CD4-positive, CD25-positive, alpha-beta regulatory T cell (primary cell): Measurements from ENCODE around the gene CRACR2B. TPM values are rescaled to one million over a fixed set of nuclear protein-coding genes. Genes with fewer than 3 reads are reported as not detected.

Experiments used
- ATAC-seq, 2 donors: fragments of 150-1000 bp; cut with Tn5 transposase; one replicate each; pipeline ENCODE4 v1.10.0; 2021; ENCODE audit warnings: low read depth in 2 of 2, moderate number of reproducible peaks in 2 of 2, moderate library complexity in 1 of 2
- DNase-seq, 3 donors: peaks; one replicate each; pipeline versions ENCODE4 v3.0.0 to v3.0.0-alpha.2; 2012 to 2022; ENCODE audit warnings: mixed read lengths in 1 of 3
- H3K27ac ChIP-seq: one replicate; pipeline ENCODE4 v1.7.0; 2013; ENCODE audit warnings: mild to moderate bottlenecking, low read length; ENCODE audit not compliant: insufficient read depth, poor library complexity, severe bottlenecking
- H3K27me3 ChIP-seq: one replicate; pipeline ENCODE4 v1.7.0; 2013; ENCODE audit warnings: low read length; ENCODE audit not compliant: control insufficient read depth, insufficient read depth
- H3K36me3 ChIP-seq: one replicate; pipeline ENCODE4 v1.7.0; 2013; ENCODE audit warnings: mild to moderate bottlenecking, low read length, moderate library complexity; ENCODE audit not compliant: control insufficient read depth, insufficient read depth
- H3K4me1 ChIP-seq: 2 replicates; pipeline ENCODE4 v1.7.0; 2013; ENCODE audit warnings: mild to moderate bottlenecking, low read length; ENCODE audit not compliant: insufficient read depth, control insufficient read depth, poor library complexity, severe bottlenecking
- H3K4me3 ChIP-seq: one replicate; pipeline ENCODE4 v1.7.0; 2013; ENCODE audit warnings: low read depth, mild to moderate bottlenecking, low read length, moderate library complexity
- H3K9me3 ChIP-seq, 2 experiments: 1 replicate in 1 of 2; 2 replicates in 1 of 2; pipeline ENCODE4 v1.7.0; 2013; ENCODE audit warnings: low read length in 2 of 2, mild to moderate bottlenecking in 1 of 2, moderate library complexity in 1 of 2; ENCODE audit not compliant: control insufficient read depth in 2 of 2
- H3K27ac Mint-ChIP-seq, 3 donors: one replicate each; pipeline ENCODE4 v1.8.0; 2020 to 2022; ENCODE audit warnings: mild to moderate bottlenecking in 3 of 3, mixed read lengths in 3 of 3, moderate library complexity in 2 of 3
- H3K27me3 Mint-ChIP-seq: one replicate; pipeline ENCODE4 v1.8.0; 2022; ENCODE audit warnings: mild to moderate bottlenecking, mixed read lengths
- H3K36me3 Mint-ChIP-seq: one replicate; pipeline ENCODE4 v1.8.0; 2020; ENCODE audit warnings: mixed read lengths
- H3K4me1 Mint-ChIP-seq, 4 donors: one replicate each; pipeline ENCODE4 v1.8.0; 2020 to 2022; ENCODE audit warnings: mixed read lengths in 4 of 4, mild to moderate bottlenecking in 1 of 4
- H3K4me3 Mint-ChIP-seq, 4 donors: one replicate each; pipeline ENCODE4 v1.8.0; 2020 to 2022; ENCODE audit warnings: mild to moderate bottlenecking in 4 of 4, mixed read lengths in 4 of 4, moderate library complexity in 3 of 4
- H3K9me3 Mint-ChIP-seq, 7 donors: one replicate each; pipeline ENCODE4 v1.8.0; 2020 to 2022; ENCODE audit warnings: mixed read lengths in 7 of 7, mild to moderate bottlenecking in 3 of 7, moderate library complexity in 2 of 7
- polyA plus RNA-seq, 4 donors: library from polyadenylated mRNA; unstranded; fragments of 300-500 nt; fragmentation: Illumina TruSeq; gene quantifications; one replicate each; pipeline ENCODE4 v1.2.3, GENCODE V29; 2021
- total RNA-seq: library from RNA; stranded (reverse); gene quantifications from one replicate; pipeline ENCODE4 v1.2.3, GENCODE V29; 2022

Gene CRACR2B
- total and polyA plus RNA-seq, 5 donors from 2014 or later, result 0.11 to 1.2 (median 0.21) TPM; not detected in 1

- no peaks in the 10 kb centered on the region for H3K27me3 ChIP-seq
- H3K27ac ChIP-seq, result peak overlapping the region; percentile 95
- Mint-ChIP-seq H3K27ac (peak overlapping the region; percentile 93 to 99 (median 97)), H3K9me3 (no peaks in the 10 kb centered on the region), H3K27me3 (peaks cover 4% of the 10 kb centered on the region), H3K36me3 (peaks cover 5% of the 10 kb centered on the region), H3K4me1 (peaks cover 6 to 47% (median 17%) of the 10 kb centered on the region in 4 donors), H3K4me3 (peak overlapping the region; percentile 94 to 98 (median 96))
- H3K4me1 ChIP-seq, result peaks cover 37% of the 10 kb centered on the region
- H3K36me3 ChIP-seq, result peaks cover 22% of the 10 kb centered on the region
- peak overlapping the region; percentile 59 for H3K4me3 ChIP-seq
- no peaks in the 10 kb centered on the region for H3K9me3 ChIP-seq
- DNase-seq, result no peak
- ATAC-seq, result peak in 1 of 2 donors; percentile 10
Observed at GRCh38 chr11:810040-810567, 17.6 kb upstream of the CRACR2B start.

GRCh38 chr11:811446-812245 lies 16.1 kb upstream of the CRACR2B start:
- peaks cover 4% of the 10 kb centered on the region for H3K27me3 Mint-ChIP-seq
- H3K36me3 Mint-ChIP-seq, result peaks cover 5% of the 10 kb centered on the region

GRCh38 chr11:812390-812789 lies 15.3 kb upstream of the CRACR2B start:
- DNase-seq (no peak), ATAC-seq (no peak)
- peak overlapping the region; percentile 50 to 96 (median 70) for H3K4me3 Mint-ChIP-seq
- peaks cover 4% of the 10 kb centered on the region for H3K27me3 Mint-ChIP-seq
- Histone ChIP-seq H3K9me3 (no peaks in the 10 kb centered on the region), H3K27me3 (no peaks in the 10 kb centered on the region), H3K27ac (no peak overlapping the region), H3K4me1 (peaks cover 31% of the 10 kb centered on the region), H3K4me3 (no peak overlapping the region), H3K36me3 (peaks cover 22% of the 10 kb centered on the region)
- H3K9me3 Mint-ChIP-seq, result no peaks in the 10 kb centered on the region
- H3K4me1 Mint-ChIP-seq, result peaks cover 6 to 45% (median 17%) of the 10 kb centered on the region in 4 donors
- peak overlapping the region in 1 of 3 donors; percentile 25 for H3K27ac Mint-ChIP-seq
- peaks cover 5% of the 10 kb centered on the region for H3K36me3 Mint-ChIP-seq

More at GRCh38 chr11:811446-812245, 16.1 kb upstream of the CRACR2B start:
- ATAC-seq, result no peak
- DNase-seq, result no peak
- H3K4me3 ChIP-seq, result peak overlapping the region; percentile 59
- no peaks in the 10 kb centered on the region for H3K27me3 ChIP-seq
- peak overlapping the region; percentile 95 for H3K27ac ChIP-seq
- Mint-ChIP-seq H3K27ac (peak overlapping the region in 2 of 3 donors; percentile 42 to 74), H3K4me1 (peaks cover 6 to 45% (median 17%) of the 10 kb centered on the region in 4 donors), H3K4me3 (peak overlapping the region; percentile 82 to 96 (median 88)), H3K9me3 (no peaks in the 10 kb centered on the region)
- H3K4me1 ChIP-seq, result peaks cover 31% of the 10 kb centered on the region
- peaks cover 22% of the 10 kb centered on the region for H3K36me3 ChIP-seq
- no peaks in the 10 kb centered on the region for H3K9me3 ChIP-seq

GRCh38 chr11:813072-813455 lies 14.7 kb upstream of the CRACR2B start:
- no peaks in the 10 kb centered on the region for H3K9me3 Mint-ChIP-seq
- no peak overlapping the region for H3K27ac ChIP-seq
- peak overlapping the region in 1 of 3 donors; percentile 5 for H3K27ac Mint-ChIP-seq

DNA sequence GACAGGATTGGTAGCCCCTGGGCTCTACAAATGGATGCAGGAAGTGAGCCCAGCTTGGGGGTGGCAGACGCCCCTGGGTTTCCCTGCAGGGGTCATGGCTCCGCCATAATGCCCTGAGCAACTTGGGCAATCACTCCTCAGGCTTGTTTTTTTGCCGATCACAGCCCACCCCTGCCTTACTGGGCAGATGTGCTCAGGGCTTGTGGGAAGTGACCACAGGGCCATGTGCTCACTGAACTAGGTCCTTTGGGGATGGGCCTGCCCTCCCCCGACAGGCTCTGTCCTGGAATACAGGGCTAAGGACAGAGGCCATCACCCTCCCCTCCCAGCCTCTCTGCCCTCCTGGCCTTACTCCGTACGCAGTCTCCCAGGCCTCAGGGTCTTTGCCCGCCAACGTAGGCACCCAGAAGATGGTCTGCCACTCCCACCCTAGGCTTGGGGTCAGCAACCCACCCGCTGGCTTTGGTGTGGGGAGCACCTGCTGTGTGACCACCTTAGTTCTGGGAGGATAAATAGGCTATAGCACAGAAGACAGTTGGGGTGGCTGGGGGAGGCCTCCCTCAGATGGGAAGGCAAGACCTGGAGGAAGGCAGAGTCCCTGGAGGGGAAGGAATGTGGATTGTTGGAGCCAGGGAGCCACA lies 14.1 kb upstream of the CRACR2B start:
- Mint-ChIP-seq H3K9me3 (no peaks in the 10 kb centered on the region), H3K27ac (peak overlapping the region in 1 of 3 donors; percentile 46), H3K36me3 (peaks cover 5% of the 10 kb centered on the region), H3K4me3 (peak overlapping the region in 1 of 4 donors; percentile 29), H3K4me1 (peaks cover 6 to 40% (median 12%) of the 10 kb centered on the region in 4 donors), H3K27me3 (peaks cover 4% of the 10 kb centered on the region)
- DNase-seq (no peak), ATAC-seq (no peak)
- H3K4me1 ChIP-seq, result peaks cover 30% of the 10 kb centered on the region
- no peak overlapping the region for H3K4me3 ChIP-seq
- no peaks in the 10 kb centered on the region for H3K9me3 ChIP-seq
- peaks cover 22% of the 10 kb centered on the region for H3K36me3 ChIP-seq
- no peaks in the 10 kb centered on the region for H3K27me3 ChIP-seq
- no peak overlapping the region for H3K27ac ChIP-seq

More at GRCh38 chr11:813072-813455, 14.7 kb upstream of the CRACR2B start:
- Mint-ChIP-seq H3K4me1 (peaks cover 6 to 41% (median 13%) of the 10 kb centered on the region in 4 donors), H3K4me3 (peak overlapping the region in 1 of 4 donors; percentile 96), H3K36me3 (peaks cover 5% of the 10 kb centered on the region), H3K27me3 (peaks cover 4% of the 10 kb centered on the region)
- Histone ChIP-seq H3K4me3 (no peak overlapping the region), H3K9me3 (no peaks in the 10 kb centered on the region), H3K4me1 (peaks cover 31% of the 10 kb centered on the region), H3K36me3 (peaks cover 22% of the 10 kb centered on the region), H3K27me3 (no peaks in the 10 kb centered on the region)
- ATAC-seq, result no peak
- no peak for DNase-seq

- Histone ChIP-seq H3K36me3 (peaks cover 22% of the 10 kb centered on the region), H3K4me1 (peaks cover 28% of the 10 kb centered on the region), H3K27ac (no peak overlapping the region), H3K27me3 (no peaks in the 10 kb centered on the region), H3K9me3 (no peaks in the 10 kb centered on the region), H3K4me3 (no peak overlapping the region)
- no peak for DNase-seq
- H3K9me3 Mint-ChIP-seq, result no peaks in the 10 kb centered on the region
- no peak for ATAC-seq
- H3K36me3 Mint-ChIP-seq, result peaks cover 5% of the 10 kb centered on the region
- H3K27ac Mint-ChIP-seq, result no peak overlapping the region
- H3K27me3 Mint-ChIP-seq, result no peaks in the 10 kb centered on the region
- H3K4me1 Mint-ChIP-seq, result peaks cover 6 to 29% (median 8%) of the 10 kb centered on the region in 4 donors
- peak overlapping the region in 2 of 4 donors; percentile 32 to 35 for H3K4me3 Mint-ChIP-seq
Observed at GRCh38 chr11:815675-816432, 11.9 kb upstream of the CRACR2B start.

- H3K4me1 ChIP-seq, result peaks cover 28% of the 10 kb centered on the region
- Mint-ChIP-seq H3K27me3 (no peaks in the 10 kb centered on the region), H3K4me3 (peak overlapping the region in 2 of 4 donors; percentile 32 to 35), H3K27ac (peak overlapping the region in 1 of 3 donors; percentile 38), H3K9me3 (no peaks in the 10 kb centered on the region), H3K36me3 (peaks cover 2% of the 10 kb centered on the region), H3K4me1 (peaks cover under 1 to 28% (median 7%) of the 10 kb centered on the region in 4 donors)
- no peaks in the 10 kb centered on the region for H3K27me3 ChIP-seq
- ATAC-seq (no peak), DNase-seq (no peak)
- no peak overlapping the region for H3K27ac ChIP-seq
- no peaks in the 10 kb centered on the region for H3K9me3 ChIP-seq
- H3K36me3 ChIP-seq, result peaks cover 22% of the 10 kb centered on the region
- H3K4me3 ChIP-seq, result no peak overlapping the region
Observed at GRCh38 chr11:816433-816779, 11.3 kb upstream of the CRACR2B start.
